Glutamatergic neuron (in vitro differentiated cells): Measurements from ENCODE around the gene PITHD1. TPM values are rescaled to one million over a fixed set of nuclear protein-coding genes. Genes with fewer than 3 reads are reported as not detected.
"Not testable (repeated sequence)": the region's sequence is repeated elsewhere in the genome, so short reads cannot be mapped to it uniquely, and the experiment has no call there.

Experiments
- DNase-seq: peaks from one replicate; pipeline ENCODE4 v3.0.0; 2022
- H3K27ac Mint-ChIP-seq: one replicate; pipeline ENCODE4 v1.8.0; 2020; ENCODE audit warnings: mild to moderate bottlenecking, mixed read lengths, inconsistent platforms; ENCODE audit not compliant: unreplicated experiment
- H3K27me3 Mint-ChIP-seq: one replicate; pipeline ENCODE4 v1.8.0; 2020; ENCODE audit warnings: mild to moderate bottlenecking, moderate library complexity, mixed read lengths, inconsistent platforms; ENCODE audit not compliant: unreplicated experiment
- H3K36me3 Mint-ChIP-seq: one replicate; pipeline ENCODE4 v1.8.0; 2020; ENCODE audit warnings: mild to moderate bottlenecking, mixed read lengths, inconsistent platforms; ENCODE audit not compliant: unreplicated experiment
- H3K4me1 Mint-ChIP-seq: one replicate; pipeline ENCODE4 v1.8.0; 2020; ENCODE audit warnings: mild to moderate bottlenecking, low read depth, mixed read lengths, inconsistent platforms; ENCODE audit not compliant: unreplicated experiment
- H3K4me3 Mint-ChIP-seq: one replicate; pipeline ENCODE4 v1.8.0; 2020; ENCODE audit warnings: mild to moderate bottlenecking, mixed read lengths, inconsistent platforms; ENCODE audit not compliant: unreplicated experiment
- H3K9me3 Mint-ChIP-seq: one replicate; pipeline ENCODE4 v1.8.0; 2020; ENCODE audit warnings: mild to moderate bottlenecking, moderate library complexity, mixed read lengths, inconsistent platforms; ENCODE audit not compliant: unreplicated experiment
- total RNA-seq: library from RNA; stranded (reverse); fragmentation: NEBNext Ultra II Directional; extraction: Animal tissue kit (Norgen Biotek cat#: 25700); gene quantifications from one replicate; pipeline ENCODE4 v1.2.1, GENCODE V29; 2021; ENCODE audit not compliant: unreplicated experiment
- TF ChIP-seq, protein P1 (sequence below): fragments of 200-600 bp; sonication (generic); IDR thresholded peaks from one replicate; pipeline ENCODE4 v1.5.0; 2021; ENCODE audit not compliant: partially characterized antibody, unreplicated experiment

The PITHD1 gene
- total RNA-seq, 1 donor from 2014 or later = 35.0 TPM

- no peaks in the 10 kb centered on the region for H3K36me3 Mint-ChIP-seq
These were observed 47.0 kb downstream of the PITHD1 start, which contains the start of gene HMGCL for GRCh38 chr1:23825076-23825761. Gene HMGCL (minus strand): TSS chr1:23825429. CDS start chr1:23825415, 14 bp downstream.

DNA sequence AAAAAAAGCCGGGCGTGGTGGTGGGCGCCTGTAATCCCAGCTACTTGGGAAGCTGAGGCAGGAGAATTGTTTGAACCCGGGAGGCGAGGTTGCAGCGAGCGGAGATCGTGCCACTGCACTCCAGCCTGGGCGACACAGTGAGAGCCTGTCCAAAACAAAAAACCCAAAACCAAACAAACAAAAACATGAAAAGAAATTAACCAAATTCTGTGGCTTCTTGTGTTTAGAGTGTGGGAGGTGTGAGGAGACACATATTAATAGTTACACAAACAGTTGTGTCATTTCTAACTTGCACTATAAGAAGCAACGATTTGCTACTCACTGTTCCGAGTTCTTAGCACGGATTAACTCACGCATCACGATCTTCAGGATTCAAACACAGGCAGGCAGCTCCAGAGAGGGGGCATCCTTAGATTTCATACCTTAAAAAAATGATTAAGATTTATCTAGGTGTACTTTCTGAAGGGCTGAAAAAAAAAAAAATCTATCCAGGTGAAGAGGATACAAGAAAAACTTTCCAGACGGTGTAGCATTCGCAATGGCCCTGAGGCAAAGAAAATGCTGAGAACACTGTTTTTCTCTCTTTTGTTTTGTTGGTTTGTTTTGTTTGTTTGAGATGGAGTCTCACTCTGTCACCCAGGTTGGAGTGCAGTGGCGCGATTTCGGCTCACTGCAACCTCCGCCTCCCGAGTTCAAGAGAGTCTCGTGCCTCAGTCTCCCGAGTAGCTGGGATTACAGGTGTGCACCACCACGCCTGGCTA is 47.7 kb downstream of the PITHD1 start:
- H3K4me1 Mint-ChIP-seq = peaks cover 5% of the 10 kb centered on the region
- TF ChIP-seq, protein P1, sequence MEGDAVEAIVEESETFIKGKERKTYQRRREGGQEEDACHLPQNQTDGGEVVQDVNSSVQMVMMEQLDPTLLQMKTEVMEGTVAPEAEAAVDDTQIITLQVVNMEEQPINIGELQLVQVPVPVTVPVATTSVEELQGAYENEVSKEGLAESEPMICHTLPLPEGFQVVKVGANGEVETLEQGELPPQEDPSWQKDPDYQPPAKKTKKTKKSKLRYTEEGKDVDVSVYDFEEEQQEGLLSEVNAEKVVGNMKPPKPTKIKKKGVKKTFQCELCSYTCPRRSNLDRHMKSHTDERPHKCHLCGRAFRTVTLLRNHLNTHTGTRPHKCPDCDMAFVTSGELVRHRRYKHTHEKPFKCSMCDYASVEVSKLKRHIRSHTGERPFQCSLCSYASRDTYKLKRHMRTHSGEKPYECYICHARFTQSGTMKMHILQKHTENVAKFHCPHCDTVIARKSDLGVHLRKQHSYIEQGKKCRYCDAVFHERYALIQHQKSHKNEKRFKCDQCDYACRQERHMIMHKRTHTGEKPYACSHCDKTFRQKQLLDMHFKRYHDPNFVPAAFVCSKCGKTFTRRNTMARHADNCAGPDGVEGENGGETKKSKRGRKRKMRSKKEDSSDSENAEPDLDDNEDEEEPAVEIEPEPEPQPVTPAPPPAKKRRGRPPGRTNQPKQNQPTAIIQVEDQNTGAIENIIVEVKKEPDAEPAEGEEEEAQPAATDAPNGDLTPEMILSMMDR = no peak
- H3K27me3 Mint-ChIP-seq = peaks cover 4% of the 10 kb centered on the region
- peak overlapping the region; percentile 26 for H3K27ac Mint-ChIP-seq
- peak overlapping the region; percentile 97 for H3K4me3 Mint-ChIP-seq
- H3K36me3 Mint-ChIP-seq = no peaks in the 10 kb centered on the region
- H3K9me3 Mint-ChIP-seq = peaks cover 3% of the 10 kb centered on the region
- no peak for DNase-seq

More at GRCh38 chr1:23825076-23825761, 47.0 kb downstream of the PITHD1 start, which contains the start of gene HMGCL:
- Mint-ChIP-seq H3K27ac (peak within 1 kb of the TSS; percentile 97), H3K4me3 (peak within 1 kb of the TSS; percentile 97), H3K27me3 (peaks cover 4% of the 10 kb centered on the region), H3K4me1 (peaks cover 5% of the 10 kb centered on the region), H3K9me3 (peaks cover 3% of the 10 kb centered on the region)
- TF ChIP-seq, protein P1 = no peak
- DNase-seq = peak; percentile 96

GRCh38 chr1:23826590-23826989 is 48.4 kb downstream of the PITHD1 start:
- H3K27ac Mint-ChIP-seq, H3K36me3 Mint-ChIP-seq, H3K9me3 Mint-ChIP-seq, DNase-seq, H3K27me3 Mint-ChIP-seq, H3K4me3 Mint-ChIP-seq, H3K4me1 Mint-ChIP-seq: not testable (repeated sequence)

GRCh38 chr1:23827717-23828116 is 49.5 kb downstream of the PITHD1 start:
- H3K27me3 Mint-ChIP-seq = peaks cover 4% of the 10 kb centered on the region
- no peak for DNase-seq
- no peaks in the 10 kb centered on the region for H3K36me3 Mint-ChIP-seq
- no peak overlapping the region for H3K27ac Mint-ChIP-seq
- peaks cover 5% of the 10 kb centered on the region for H3K4me1 Mint-ChIP-seq
- H3K4me3 Mint-ChIP-seq = no peak overlapping the region
- TF ChIP-seq, protein P1 = no peak
- H3K9me3 Mint-ChIP-seq = peaks cover 3% of the 10 kb centered on the region

GRCh38 chr1:23834156-23834555 is 55.9 kb downstream of the PITHD1 start:
- not testable (repeated sequence) for H3K27me3 Mint-ChIP-seq, H3K9me3 Mint-ChIP-seq, H3K36me3 Mint-ChIP-seq, H3K4me3 Mint-ChIP-seq, DNase-seq, H3K27ac Mint-ChIP-seq, H3K4me1 Mint-ChIP-seq

DNA sequence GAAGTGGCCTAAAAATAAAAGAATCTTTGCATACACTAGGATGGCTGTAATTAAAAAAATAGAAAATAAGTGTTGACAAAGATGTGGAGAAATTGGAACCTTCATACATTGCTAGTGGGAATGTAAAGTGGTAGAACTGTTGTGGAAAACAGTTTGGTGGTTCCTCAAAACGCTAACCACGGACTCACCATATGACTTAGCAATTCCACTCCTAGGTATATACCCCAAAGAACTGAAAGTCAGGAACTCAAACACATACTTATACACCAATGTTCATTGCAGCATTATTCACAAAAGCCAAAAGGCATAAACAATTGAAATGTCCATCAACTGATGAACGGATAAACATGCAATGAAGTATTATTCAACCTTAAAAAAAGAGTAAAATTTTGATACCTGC is 57.8 kb downstream of the PITHD1 start:
- TF ChIP-seq, protein P1 = no peak
- DNase-seq = no peak
- H3K4me3 Mint-ChIP-seq = no peak overlapping the region
- no peaks in the 10 kb centered on the region for H3K36me3 Mint-ChIP-seq
- peaks cover 4% of the 10 kb centered on the region for H3K4me1 Mint-ChIP-seq
- H3K27ac Mint-ChIP-seq = no peak overlapping the region
- no peaks in the 10 kb centered on the region for H3K9me3 Mint-ChIP-seq
- H3K27me3 Mint-ChIP-seq = peaks cover 3% of the 10 kb centered on the region
